ENCODE results near the gene CFAP97.

- TF ChIP-seq CTCF (IDR thresholded peaks at IDR 0.05) = no peak
- no peak for TF ChIP-seq POLR2A (IDR thresholded peaks at IDR 0.05)
These were observed 40.1 kb upstream of the CFAP97 start for GRCh38 chr4:185243879-185244278.

Data from body of pancreas (tissue), 4 donors.